ENCODE results near the gene HDAC4.

The HDAC4 gene

GRCh38 chr2:239307921-239308613 lies 92.8 kb downstream of the HDAC4 start:
- H3K27ac ChIP-seq (ENCODE audit: low read depth, low read length): no peak overlapping the region
- 89% methylated on average over 16 of the region's 16 CpGs for WGBS
- H3K36me3 ChIP-seq (ENCODE audit: insufficient read depth, low read length): no peaks in the 10 kb centered on the region
- 0 out of 2 replicates have a peak, but pooled peaks cover 5% of the 10 kb centered on the region for H3K4me1 ChIP-seq (ENCODE audit: insufficient read depth, low read length)
- no peak overlapping the region for H3K9ac ChIP-seq (ENCODE audit: low read depth, low read length)
- H3K9me3 ChIP-seq (ENCODE audit: insufficient read depth, low read depth, low read length): no peaks in the 10 kb centered on the region
- H3K4me3 ChIP-seq (ENCODE audit: low read length): no peak overlapping the region
- no peaks in the 10 kb centered on the region for H3K27me3 ChIP-seq (ENCODE audit: insufficient read depth, low read length)

DNA sequence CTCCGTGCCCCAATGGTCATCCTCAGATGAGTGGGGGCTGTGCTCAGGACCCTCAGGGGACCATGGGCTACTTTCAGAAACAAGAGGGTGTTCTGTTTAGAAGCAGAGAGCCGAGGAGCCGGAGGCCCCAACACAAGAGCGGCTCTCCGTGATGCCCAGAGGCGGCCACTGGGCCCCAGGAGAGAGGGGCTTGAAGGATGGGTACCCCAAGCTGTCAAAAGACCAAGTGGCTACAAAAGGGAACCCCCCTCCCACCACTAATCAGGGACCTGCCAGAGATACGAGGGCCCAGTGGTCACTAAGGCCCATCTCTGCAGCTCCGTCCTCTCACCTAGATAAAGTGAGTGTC lies 93.6 kb downstream of the HDAC4 start:
- Histone ChIP-seq H3K9me3 (ENCODE audit: insufficient read depth, low read depth, low read length) (no peaks in the 10 kb centered on the region), H3K4me3 (ENCODE audit: low read length) (no peak overlapping the region), H3K9ac (ENCODE audit: low read depth, low read length) (no peak overlapping the region), H3K27ac (ENCODE audit: low read depth, low read length) (no peak overlapping the region), H3K27me3 (ENCODE audit: insufficient read depth, low read length) (no peaks in the 10 kb centered on the region), H3K4me1 (ENCODE audit: insufficient read depth, low read length) (peaks cover 5% of the 10 kb centered on the region; the same call in 1 of the 2 replicates), H3K36me3 (ENCODE audit: insufficient read depth, low read length) (no peaks in the 10 kb centered on the region)
- WGBS: 98% methylated on average over 8 of the region's 8 CpGs

GRCh38 chr2:239306274-239307220 lies 94.3 kb downstream of the HDAC4 start:
- H3K27ac ChIP-seq (ENCODE audit: low read depth, low read length): no peak overlapping the region
- H3K9ac ChIP-seq (ENCODE audit: low read depth, low read length): no peak overlapping the region; the same call in 1 of the 2 replicates
- 96% methylated on average over 25 of the region's 25 CpGs for WGBS
- H3K4me1 ChIP-seq (ENCODE audit: insufficient read depth, low read length): peaks cover 6% of the 10 kb centered on the region
- no peaks in the 10 kb centered on the region for H3K9me3 ChIP-seq (ENCODE audit: insufficient read depth, low read depth, low read length)
- no peaks in the 10 kb centered on the region for H3K36me3 ChIP-seq (ENCODE audit: insufficient read depth, low read length)
- H3K4me3 ChIP-seq (ENCODE audit: low read length): no peak overlapping the region
- H3K27me3 ChIP-seq (ENCODE audit: insufficient read depth, low read length): no peaks in the 10 kb centered on the region

GRCh38 chr2:239305771-239306170 lies 95.0 kb downstream of the HDAC4 start:
- 92% methylated on average over 12 of the region's 12 CpGs for WGBS
- Histone ChIP-seq H3K9me3 (ENCODE audit: insufficient read depth, low read depth, low read length) (no peaks in the 10 kb centered on the region), H3K27ac (ENCODE audit: low read depth, low read length) (no peak overlapping the region), H3K36me3 (ENCODE audit: insufficient read depth, low read length) (no peaks in the 10 kb centered on the region), H3K4me1 (ENCODE audit: insufficient read depth, low read length) (peaks cover 12% of the 10 kb centered on the region), H3K9ac (ENCODE audit: low read depth, low read length) (no peak overlapping the region), H3K4me3 (ENCODE audit: low read length) (no peak overlapping the region), H3K27me3 (ENCODE audit: insufficient read depth, low read length) (no peaks in the 10 kb centered on the region)

- Histone ChIP-seq H3K9ac (ENCODE audit: low read depth, low read length) (no peak overlapping the region), H3K9me3 (ENCODE audit: insufficient read depth, low read depth, low read length) (no peaks in the 10 kb centered on the region), H3K27ac (ENCODE audit: low read depth, low read length) (no peak overlapping the region), H3K4me1 (ENCODE audit: insufficient read depth, low read length) (peaks cover 16% of the 10 kb centered on the region), H3K27me3 (ENCODE audit: insufficient read depth, low read length) (no peaks in the 10 kb centered on the region), H3K36me3 (ENCODE audit: insufficient read depth, low read length) (no peaks in the 10 kb centered on the region), H3K4me3 (ENCODE audit: low read length) (no peak overlapping the region)
- 93% methylated on average over 11 of the region's 11 CpGs for WGBS
These were observed 95.6 kb downstream of the HDAC4 start for GRCh38 chr2:239305222-239305575.

GRCh38 chr2:239304533-239305221 lies 96.1 kb downstream of the HDAC4 start:
- H3K27me3 ChIP-seq (ENCODE audit: insufficient read depth, low read length): no peaks in the 10 kb centered on the region
- no peaks in the 10 kb centered on the region for H3K36me3 ChIP-seq (ENCODE audit: insufficient read depth, low read length)
- peaks cover 16% of the 10 kb centered on the region for H3K4me1 ChIP-seq (ENCODE audit: insufficient read depth, low read length)
- WGBS: 92% methylated on average over 15 of the region's 16 CpGs
- H3K9me3 ChIP-seq (ENCODE audit: insufficient read depth, low read depth, low read length): no peaks in the 10 kb centered on the region
- H3K4me3 ChIP-seq (ENCODE audit: low read length): no peak overlapping the region
- H3K9ac ChIP-seq (ENCODE audit: low read depth, low read length): no peak overlapping the region
- H3K27ac ChIP-seq (ENCODE audit: low read depth, low read length): no peak overlapping the region

DNA sequence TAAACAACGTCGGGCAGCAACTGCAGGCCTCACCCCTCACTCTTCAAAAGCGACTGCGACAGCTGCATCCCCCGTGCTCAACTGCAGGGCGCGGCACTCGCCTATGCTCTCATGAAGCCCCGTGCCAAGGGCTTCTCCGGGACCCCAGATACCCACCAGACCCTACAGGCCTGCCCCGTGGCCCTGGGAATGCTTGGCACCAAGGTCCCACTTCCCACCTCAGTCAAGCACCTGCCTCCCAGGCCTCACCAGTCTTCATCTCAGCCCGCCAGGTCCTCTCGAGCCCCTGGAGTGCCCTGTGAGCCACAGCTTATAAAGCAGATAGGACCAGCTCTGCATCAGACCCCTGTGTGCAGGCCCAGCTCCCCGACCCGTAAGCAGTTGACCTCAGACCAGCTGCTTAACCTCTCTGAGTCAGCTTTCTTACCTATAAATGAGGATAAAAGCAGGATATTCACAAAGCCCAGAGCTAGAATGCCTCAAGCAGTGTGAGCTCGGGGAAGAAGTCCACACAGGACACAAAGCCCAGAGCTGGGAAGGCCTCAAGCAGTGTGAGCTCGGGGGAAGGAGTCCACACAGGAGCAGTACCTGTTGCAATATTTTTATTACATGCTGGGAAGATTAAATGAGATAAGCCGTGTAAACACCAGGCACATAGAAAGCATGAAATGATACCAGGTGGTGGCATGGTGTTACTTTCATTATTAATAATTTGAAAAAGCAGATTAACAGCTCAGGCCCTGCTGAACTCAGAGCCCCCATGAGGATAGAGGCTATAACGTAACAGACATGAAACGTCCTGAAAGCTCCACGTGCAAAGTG lies 96.9 kb downstream of the HDAC4 start:
- H3K9ac ChIP-seq (ENCODE audit: low read depth, low read length): no peak overlapping the region
- no peaks in the 10 kb centered on the region for H3K36me3 ChIP-seq (ENCODE audit: insufficient read depth, low read length)
- H3K27me3 ChIP-seq (ENCODE audit: insufficient read depth, low read length): no peaks in the 10 kb centered on the region
- H3K4me1 ChIP-seq (ENCODE audit: insufficient read depth, low read length): peaks cover 16% of the 10 kb centered on the region
- H3K27ac ChIP-seq (ENCODE audit: low read depth, low read length): no peak overlapping the region
- WGBS: 90% methylated on average over 21 of the region's 21 CpGs
- H3K9me3 ChIP-seq (ENCODE audit: insufficient read depth, low read depth, low read length): no peaks in the 10 kb centered on the region
- H3K4me3 ChIP-seq (ENCODE audit: low read length): no peak overlapping the region

- WGBS: 95% methylated on average over 28 of the region's 28 CpGs
- Histone ChIP-seq H3K27me3 (ENCODE audit: insufficient read depth, low read length) (no peaks in the 10 kb centered on the region), H3K36me3 (ENCODE audit: insufficient read depth, low read length) (no peaks in the 10 kb centered on the region), H3K27ac (ENCODE audit: low read depth, low read length) (no peak overlapping the region), H3K4me1 (ENCODE audit: insufficient read depth, low read length) (peaks cover 16% of the 10 kb centered on the region), H3K4me3 (ENCODE audit: low read length) (no peak overlapping the region), H3K9me3 (ENCODE audit: insufficient read depth, low read depth, low read length) (no peaks in the 10 kb centered on the region), H3K9ac (ENCODE audit: low read depth, low read length) (no peak overlapping the region)
These were observed 97.8 kb downstream of the HDAC4 start for GRCh38 chr2:239302808-239303557.

DNA sequence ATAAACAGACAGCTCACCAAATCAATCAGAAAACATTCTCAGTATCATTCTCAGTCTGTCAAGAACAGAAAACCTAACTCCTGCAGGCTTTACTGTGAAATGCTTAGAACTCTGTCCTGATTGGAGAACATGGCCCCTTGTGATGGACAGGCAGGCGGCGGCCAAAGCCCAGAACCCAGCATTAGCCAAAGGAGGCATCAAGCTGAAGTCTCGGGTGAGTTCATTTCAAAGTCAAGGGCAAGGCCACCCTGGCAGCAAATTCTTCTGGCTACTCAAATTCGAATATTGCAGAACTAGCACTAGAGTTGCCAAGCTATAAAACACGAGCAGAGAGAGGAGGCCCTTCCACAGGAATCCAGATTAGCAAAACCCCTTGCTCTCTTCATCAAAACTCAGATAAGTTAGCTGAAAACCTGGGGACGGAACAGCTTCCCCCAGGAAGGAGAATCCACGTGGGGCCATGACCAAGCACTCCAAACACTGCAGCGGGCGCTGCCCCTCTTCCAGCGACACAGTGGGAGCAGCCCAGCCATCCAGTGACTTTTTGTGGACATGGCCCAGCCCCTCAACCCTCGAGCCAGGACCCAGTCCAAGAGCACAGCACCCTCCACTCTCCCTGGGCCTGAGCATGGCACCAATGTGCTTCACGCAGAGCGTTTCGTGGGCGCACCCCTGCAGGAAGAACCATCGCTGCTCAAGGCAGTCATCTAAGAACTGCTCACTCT lies 98.6 kb downstream of the HDAC4 start:
- H3K4me3 ChIP-seq (ENCODE audit: low read length): no peak overlapping the region
- no peak overlapping the region for H3K27ac ChIP-seq (ENCODE audit: low read depth, low read length)
- no peaks in the 10 kb centered on the region for H3K27me3 ChIP-seq (ENCODE audit: insufficient read depth, low read length)
- peaks cover 16% of the 10 kb centered on the region for H3K4me1 ChIP-seq (ENCODE audit: insufficient read depth, low read length)
- H3K36me3 ChIP-seq (ENCODE audit: insufficient read depth, low read length): no peaks in the 10 kb centered on the region
- no peaks in the 10 kb centered on the region for H3K9me3 ChIP-seq (ENCODE audit: insufficient read depth, low read depth, low read length)
- WGBS: 92% methylated on average over 16 of the region's 16 CpGs
- H3K9ac ChIP-seq (ENCODE audit: low read depth, low read length): no peak overlapping the region
